ENCODE measurements around the gene PCAT6.

PCAT6 gene

GRCh38 chr1:202850593-202851362 is 40.0 kb downstream of the PCAT6 start:
- no peak for DNase-seq (ENCODE audit: low read depth)

GRCh38 chr1:202852163-202852904 is 41.6 kb downstream of the PCAT6 start:
- DNase-seq (ENCODE audit: low read depth): peak; percentile 1

- no peak for DNase-seq (ENCODE audit: low read depth)
Measured at GRCh38 chr1:202854787-202855186, 44.0 kb downstream of the PCAT6 start.

DNA sequence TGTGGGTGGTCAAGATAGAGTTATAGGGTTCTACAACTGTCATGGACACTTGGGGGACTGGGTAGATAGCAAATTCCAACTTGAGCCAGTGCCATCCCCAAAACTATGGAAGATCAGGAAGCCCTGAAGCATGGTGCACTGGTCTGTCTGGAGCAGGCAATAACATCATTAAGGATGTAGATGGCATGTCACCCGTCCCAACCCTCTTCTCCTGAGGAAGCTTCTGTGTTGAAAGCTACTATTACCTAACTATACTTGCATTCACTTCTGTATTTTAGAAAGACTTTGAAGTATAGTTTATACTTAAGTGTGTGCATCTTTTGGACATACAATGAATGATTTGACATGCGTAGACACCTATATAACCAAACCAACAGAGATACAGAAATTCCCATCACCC is 45.3 kb downstream of the PCAT6 start:
- no peak for DNase-seq (ENCODE audit: low read depth)

- DNase-seq (ENCODE audit: low read depth): no peak
Measured at GRCh38 chr1:202857136-202857610, 46.4 kb downstream of the PCAT6 start.

GRCh38 chr1:202858331-202858730 is 47.6 kb downstream of the PCAT6 start:
- DNase-seq (ENCODE audit: low read depth): no peak

DNA sequence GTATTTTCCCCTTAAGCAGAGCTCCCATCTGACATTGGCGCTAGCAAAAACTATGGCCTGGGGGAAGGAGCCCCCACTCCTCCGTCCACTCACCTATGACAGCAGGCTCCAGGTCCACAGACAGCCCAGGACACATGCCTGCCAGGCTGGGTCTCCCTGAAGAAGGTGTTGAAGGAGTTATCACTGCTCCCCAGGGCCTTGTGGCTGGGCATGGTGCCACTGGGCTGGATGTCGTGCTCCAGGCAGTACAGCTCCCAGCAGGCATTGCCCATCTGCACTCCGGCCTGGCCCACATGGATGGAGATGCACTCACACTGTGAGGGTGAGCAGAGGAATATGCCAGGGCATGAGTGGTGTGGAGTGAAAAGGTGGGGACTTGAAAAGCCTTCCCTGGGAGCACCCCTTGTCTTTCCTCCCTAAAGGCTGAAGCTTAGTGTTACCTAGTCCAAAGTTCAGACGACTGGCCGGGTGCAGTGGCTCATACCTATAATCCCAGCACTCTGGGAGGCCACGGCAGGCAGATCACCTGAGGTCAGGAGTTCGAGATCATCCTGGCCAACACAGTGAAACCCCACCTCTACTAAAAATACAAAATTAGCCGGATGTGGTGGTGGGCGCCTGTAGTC is 48.1 kb downstream of the PCAT6 start:
- no peak for DNase-seq (ENCODE audit: low read depth)

- DNase-seq (ENCODE audit: low read depth): peak; percentile 6
Measured at GRCh38 chr1:202860744-202861419, 50.1 kb downstream of the PCAT6 start.

Data from stimulated activated CD8-positive, alpha-beta memory T cell treated with anti-CD3 and anti-CD28 coated beads, Interleukin-7, amount 100 ng/mL, for 24 hours (primary cell).